Mesendoderm (in vitro differentiated cells): ENCODE results near the gene SESTD1.

Experiments
- DNase-seq: peaks from one replicate; pipeline ENCODE4 v3.0.0; 2013
- H2AK5ac ChIP-seq: 2 replicates; pipeline ENCODE4 v1.6.1; 2013; ENCODE audit warnings: low read length, inconsistent platforms
- H2BK120ac ChIP-seq: 2 replicates; pipeline ENCODE4 v1.6.1; 2013; ENCODE audit warnings: low read depth, mild to moderate bottlenecking, low read length, moderate library complexity, mixed read lengths
- H2BK15ac ChIP-seq: replicated peaks from 2 replicates; pipeline ENCODE4 v1.6.1; 2013; ENCODE audit warnings: low read depth, mild to moderate bottlenecking, moderate library complexity
- H2BK5ac ChIP-seq: 2 replicates; pipeline ENCODE4 v1.6.1; 2013; ENCODE audit warnings: low read length, inconsistent platforms
- H3K18ac ChIP-seq: 2 replicates; pipeline ENCODE4 v1.6.1; 2013; ENCODE audit warnings: mild to moderate bottlenecking, low read length, mixed read lengths
- H3K23ac ChIP-seq: one replicate; pipeline ENCODE4 v1.6.1; 2013; ENCODE audit warnings: low read length
- H3K27ac ChIP-seq: 2 replicates; pipeline ENCODE4 v1.5.1; 2013; ENCODE audit warnings: low read depth, mild to moderate bottlenecking, inconsistent platforms, low read length, moderate library complexity
- H3K27me3 ChIP-seq: 2 replicates; pipeline ENCODE4 v1.6.1; 2013; ENCODE audit warnings: low read length, control low read depth, mild to moderate bottlenecking, inconsistent platforms; ENCODE audit not compliant: insufficient read depth, poor library complexity
- H3K36me3 ChIP-seq: 2 replicates; pipeline ENCODE4 v1.6.1; 2013; ENCODE audit warnings: low read length, inconsistent platforms; ENCODE audit not compliant: control insufficient read depth, insufficient read depth
- H3K4ac ChIP-seq: one replicate; pipeline ENCODE4 v1.6.1; 2013; ENCODE audit warnings: low read depth, mild to moderate bottlenecking, low read length, moderate library complexity
- H3K4me1 ChIP-seq: 2 replicates; pipeline ENCODE4 v1.6.1; 2013; ENCODE audit warnings: low read depth, low read length, inconsistent platforms; ENCODE audit not compliant: control insufficient read depth
- H3K4me2 ChIP-seq: 2 replicates; pipeline ENCODE4 v1.6.1; 2013; ENCODE audit warnings: low read length
- H3K4me3 ChIP-seq: 2 replicates; pipeline ENCODE4 v1.5.1; 2013; ENCODE audit warnings: mild to moderate bottlenecking, low read length
- H3K56ac ChIP-seq: one replicate; pipeline ENCODE4 v1.6.1; 2013; ENCODE audit warnings: low read length
- H3K79me1 ChIP-seq: 2 replicates; pipeline ENCODE4 v1.6.1; 2013; ENCODE audit warnings: low read length, inconsistent platforms
- H3K79me2 ChIP-seq: 2 replicates; pipeline ENCODE4 v1.6.1; 2013; ENCODE audit warnings: mild to moderate bottlenecking, low read length; ENCODE audit not compliant: control insufficient read depth, insufficient read depth
- H3K9ac ChIP-seq: 2 replicates; pipeline ENCODE4 v1.6.1; 2013; ENCODE audit warnings: low read length, inconsistent platforms
- H4K5ac ChIP-seq: one replicate; pipeline ENCODE4 v1.6.1; 2013; ENCODE audit warnings: low read length
- H4K8ac ChIP-seq: one replicate; pipeline ENCODE4 v1.6.1; 2013; ENCODE audit warnings: low read depth, mild to moderate bottlenecking, control low read depth, low read length, moderate library complexity
- WGBS: extraction: QIAGEN DNeasy Blood & Tissue Kit; methylation state at CpG from one replicate; pipeline ENCODE4 v1.1.7; 2013; ENCODE audit warnings: low lambda C conversion rate, missing lambda C conversion rate; ENCODE audit not compliant: insufficient coverage; ENCODE audit errors: extremely low coverage; 5-methylcytosine and 5-hydroxymethylcytosine counted together

The SESTD1 gene

GRCh38 chr2:179234658-179235240 is 29.9 kb downstream of the SESTD1 start:
- no peak overlapping the region for H2BK15ac ChIP-seq
- H2BK120ac ChIP-seq: no peak overlapping the region
- no peak overlapping the region for H3K4ac ChIP-seq
- no peak overlapping the region for H2AK5ac ChIP-seq
- H3K9ac ChIP-seq: no peak overlapping the region
- no peak overlapping the region for H3K4me2 ChIP-seq
- H3K4me1 ChIP-seq: peaks cover 2% of the 10 kb centered on the region
- no peak overlapping the region for H3K56ac ChIP-seq
- H3K27me3 ChIP-seq: no peaks in the 10 kb centered on the region
- no peak overlapping the region for H2BK5ac ChIP-seq
- no CpG with 5 or more reads among the region's 2 CpGs for WGBS
- peaks cover 4% of the 10 kb centered on the region for H3K79me1 ChIP-seq
- H4K8ac ChIP-seq: no peak overlapping the region
- peaks cover 2% of the 10 kb centered on the region for H3K79me2 ChIP-seq
- no peak overlapping the region for H3K4me3 ChIP-seq
- H4K5ac ChIP-seq: no peak overlapping the region
- H3K27ac ChIP-seq: no peak overlapping the region
- H3K23ac ChIP-seq: no peak overlapping the region
- no peak overlapping the region for H3K18ac ChIP-seq
- H3K36me3 ChIP-seq: no peaks in the 10 kb centered on the region
- no peak for DNase-seq

GRCh38 chr2:179233626-179234430 is 30.8 kb downstream of the SESTD1 start:
- Histone ChIP-seq H3K27ac (no peak overlapping the region), H2AK5ac (no peak overlapping the region), H3K4me3 (no peak overlapping the region), H3K79me1 (peaks cover 4% of the 10 kb centered on the region), H4K5ac (no peak overlapping the region), H3K27me3 (no peaks in the 10 kb centered on the region), H3K4ac (no peak overlapping the region), H3K18ac (no peak overlapping the region), H2BK15ac (no peak overlapping the region), H3K36me3 (no peaks in the 10 kb centered on the region), H2BK120ac (no peak overlapping the region), H3K9ac (no peak overlapping the region), H3K79me2 (peaks cover 2% of the 10 kb centered on the region), H3K23ac (no peak overlapping the region), H3K4me2 (no peak overlapping the region), H4K8ac (no peak overlapping the region), H3K4me1 (peaks cover 2% of the 10 kb centered on the region), H2BK5ac (no peak overlapping the region), H3K56ac (no peak overlapping the region)
- no CpG with 5 or more reads among the region's 4 CpGs for WGBS
- DNase-seq: no peak

- H3K4ac ChIP-seq: no peak overlapping the region
- H3K23ac ChIP-seq: no peak overlapping the region
- no peak overlapping the region for H2BK5ac ChIP-seq
- no peak overlapping the region for H3K4me2 ChIP-seq
- H3K36me3 ChIP-seq: no peaks in the 10 kb centered on the region
- H4K5ac ChIP-seq: no peak overlapping the region
- no peak overlapping the region for H3K4me3 ChIP-seq
- no peak overlapping the region for H2BK15ac ChIP-seq
- peaks cover 2% of the 10 kb centered on the region for H3K4me1 ChIP-seq
- peaks cover 4% of the 10 kb centered on the region for H3K79me1 ChIP-seq
- no peak for DNase-seq
- no CpG with 5 or more reads among the region's 5 CpGs for WGBS
- H3K79me2 ChIP-seq: peaks cover 2% of the 10 kb centered on the region
- H3K18ac ChIP-seq: no peak overlapping the region
- H4K8ac ChIP-seq: no peak overlapping the region
- no peak overlapping the region for H3K9ac ChIP-seq
- H2BK120ac ChIP-seq: no peak overlapping the region
- H3K27ac ChIP-seq: no peak overlapping the region
- H3K56ac ChIP-seq: no peak overlapping the region
- no peaks in the 10 kb centered on the region for H3K27me3 ChIP-seq
- H2AK5ac ChIP-seq: no peak overlapping the region
Measured at GRCh38 chr2:179233083-179233490, 31.5 kb downstream of the SESTD1 start.

- Histone ChIP-seq H3K27me3 (no peaks in the 10 kb centered on the region), H2BK120ac (no peak overlapping the region), H4K5ac (no peak overlapping the region), H3K4ac (no peak overlapping the region), H3K23ac (no peak overlapping the region), H3K56ac (no peak overlapping the region), H3K4me2 (no peak overlapping the region), H3K36me3 (no peaks in the 10 kb centered on the region), H2AK5ac (no peak overlapping the region), H3K79me2 (no peaks in the 10 kb centered on the region), H3K27ac (no peak overlapping the region), H2BK15ac (no peak overlapping the region), H3K9ac (no peak overlapping the region), H2BK5ac (no peak overlapping the region), H3K4me3 (no peak overlapping the region), H3K18ac (no peak overlapping the region), H3K79me1 (peaks cover 3% of the 10 kb centered on the region), H3K4me1 (peaks cover 12% of the 10 kb centered on the region), H4K8ac (no peak overlapping the region)
- DNase-seq: no peak
Measured at GRCh38 chr2:179226961-179227259, 37.7 kb downstream of the SESTD1 start.

GRCh38 chr2:179226203-179226960 is 38.2 kb downstream of the SESTD1 start:
- no peak overlapping the region for H3K4me2 ChIP-seq
- H3K36me3 ChIP-seq: no peaks in the 10 kb centered on the region
- no peak overlapping the region for H3K18ac ChIP-seq
- H3K9ac ChIP-seq: no peak overlapping the region
- no CpG with 5 or more reads among the region's 6 CpGs for WGBS
- no peak overlapping the region for H4K5ac ChIP-seq
- H2AK5ac ChIP-seq: no peak overlapping the region
- peaks cover 3% of the 10 kb centered on the region for H3K79me1 ChIP-seq
- H3K79me2 ChIP-seq: no peaks in the 10 kb centered on the region
- H3K4me1 ChIP-seq: peaks cover 12% of the 10 kb centered on the region
- no peak overlapping the region for H3K4me3 ChIP-seq
- no peaks in the 10 kb centered on the region for H3K27me3 ChIP-seq
- no peak overlapping the region for H3K56ac ChIP-seq
- no peak overlapping the region for H2BK15ac ChIP-seq
- H4K8ac ChIP-seq: no peak overlapping the region
- no peak for DNase-seq
- peak overlapping the region; percentile 19 for H2BK5ac ChIP-seq
- H3K4ac ChIP-seq: no peak overlapping the region
- no peak overlapping the region for H2BK120ac ChIP-seq
- no peak overlapping the region for H3K23ac ChIP-seq
- H3K27ac ChIP-seq: no peak overlapping the region
